Osteocyte (in vitro differentiated cells): ENCODE measurements around the gene PARVG. TPM values are rescaled to one million over a fixed set of nuclear protein-coding genes. Genes with fewer than 3 reads are reported as not detected.

Experiments used
- DNase-seq: peaks from one replicate; pipeline ENCODE4 v3.0.0; 2021; ENCODE audit warnings: mixed read lengths; ENCODE audit not compliant: unreplicated experiment; ENCODE audit errors: extremely low spot score
- H3K27ac Mint-ChIP-seq: one replicate; pipeline ENCODE4 v1.8.0; 2021; ENCODE audit warnings: mild to moderate bottlenecking, mixed read lengths; ENCODE audit not compliant: unreplicated experiment
- H3K27me3 Mint-ChIP-seq: one replicate; pipeline ENCODE4 v1.8.0; 2021; ENCODE audit warnings: mixed read lengths; ENCODE audit not compliant: unreplicated experiment
- H3K36me3 Mint-ChIP-seq: one replicate; pipeline ENCODE4 v1.8.0; 2021; ENCODE audit warnings: mixed read lengths; ENCODE audit not compliant: unreplicated experiment
- H3K4me1 Mint-ChIP-seq: one replicate; pipeline ENCODE4 v1.8.0; 2021; ENCODE audit warnings: mixed read lengths; ENCODE audit not compliant: unreplicated experiment
- H3K4me3 Mint-ChIP-seq: one replicate; pipeline ENCODE4 v1.8.0; 2021; ENCODE audit warnings: mild to moderate bottlenecking, moderate library complexity, mixed read lengths; ENCODE audit not compliant: unreplicated experiment
- H3K9me3 Mint-ChIP-seq: one replicate; pipeline ENCODE4 v1.8.0; 2021; ENCODE audit warnings: mixed read lengths; ENCODE audit not compliant: unreplicated experiment
- CTCF ChIP-seq: fragments of 200-600 bp; sonication (generic); IDR thresholded peaks from 2 replicates; pipeline ENCODE4 v1.5.0; 2021; ENCODE audit warnings: antibody characterized with exemption, mild to moderate bottlenecking, moderate library complexity
- total RNA-seq: library from RNA; stranded (reverse); gene quantifications from 2 replicates; pipeline ENCODE4 v1.2.1, GENCODE V29; 2021

The PARVG gene
- total RNA-seq, 1 donor from 2014 or later, result not detected

- Mint-ChIP-seq H3K27me3 (peaks cover 37% of the 10 kb centered on the region), H3K27ac (no peak overlapping the region), H3K36me3 (peaks cover 3% of the 10 kb centered on the region), H3K9me3 (peaks cover 11% of the 10 kb centered on the region), H3K4me1 (peaks cover 6% of the 10 kb centered on the region), H3K4me3 (no peak overlapping the region)
- DNase-seq, result no peak
- no peak for TF ChIP-seq CTCF
These were observed 26.7 kb downstream of the PARVG start for GRCh38 chr22:44207173-44207980.

GRCh38 chr22:44207981-44208317 is 27.2 kb downstream of the PARVG start:
- H3K27me3 Mint-ChIP-seq, result peaks cover 32% of the 10 kb centered on the region
- no peak for DNase-seq

GRCh38 chr22:44209343-44209742 is 28.6 kb downstream of the PARVG start:
- Mint-ChIP-seq H3K4me3 (no peak overlapping the region), H3K4me1 (peaks cover 6% of the 10 kb centered on the region), H3K27me3 (peaks cover 32% of the 10 kb centered on the region), H3K36me3 (peaks cover 3% of the 10 kb centered on the region), H3K9me3 (peaks cover 11% of the 10 kb centered on the region), H3K27ac (no peak overlapping the region)
- no peak for DNase-seq
- no peak for TF ChIP-seq CTCF

More at GRCh38 chr22:44207981-44208317, 27.2 kb downstream of the PARVG start:
- Mint-ChIP-seq H3K27ac (no peak overlapping the region), H3K9me3 (peaks cover 11% of the 10 kb centered on the region), H3K36me3 (peaks cover 3% of the 10 kb centered on the region), H3K4me3 (no peak overlapping the region), H3K4me1 (peaks cover 6% of the 10 kb centered on the region)
- TF ChIP-seq CTCF, result no peak

- no peak for TF ChIP-seq CTCF
- peak; percentile 23 for DNase-seq
- Mint-ChIP-seq H3K27ac (no peak overlapping the region), H3K9me3 (peaks cover 11% of the 10 kb centered on the region), H3K27me3 (peaks cover 32% of the 10 kb centered on the region), H3K4me3 (no peak overlapping the region), H3K36me3 (peaks cover 3% of the 10 kb centered on the region), H3K4me1 (peaks cover 6% of the 10 kb centered on the region)
These were observed 30.0 kb downstream of the PARVG start for GRCh38 chr22:44210722-44211121.

- TF ChIP-seq CTCF, result no peak
- Mint-ChIP-seq H3K9me3 (peaks cover 11% of the 10 kb centered on the region), H3K36me3 (peaks cover 3% of the 10 kb centered on the region), H3K27me3 (peaks cover 32% of the 10 kb centered on the region), H3K27ac (no peak overlapping the region), H3K4me3 (no peak overlapping the region), H3K4me1 (peaks cover 6% of the 10 kb centered on the region)
- DNase-seq, result peak; percentile 64
These were observed 30.7 kb downstream of the PARVG start for GRCh38 chr22:44211256-44211945.
